Naive thymus-derived CD8-positive, alpha-beta T cell (primary cell): ENCODE measurements around the gene SLC17A8. TPM values are rescaled to one million over a fixed set of nuclear protein-coding genes. Genes with fewer than 3 reads are reported as not detected.
"Not testable (repeated sequence)": the region's sequence is repeated elsewhere in the genome, so short reads cannot be mapped to it uniquely, and the experiment has no call there.

Experiments
- ATAC-seq, 2 donors: fragments of 150-1000 bp; cut with Tn5 transposase in 1 of 2; sonication (Bioruptor Pico), chemical (Tn5 transposase) in 1 of 2; 1 replicate in 1 of 2; 2 replicates in 1 of 2; pipeline ENCODE4 v1.10.0; 2021; ENCODE audit warnings: mild to moderate bottlenecking in 2 of 2, moderate library complexity in 2 of 2
- POLR2A ChIA-PET: fragments of 350-600 bp; sonication (Branson Sonifier 250); formaldehyde crosslinking; loops from one replicate; lab custom pipeline; 2021; ENCODE audit warnings: antibody characterized with exemption; lab: Charles Lee
- DNase-seq, 10 donors: peaks; one replicate each; pipeline versions ENCODE4 v3.0.0 to v3.0.0-alpha.2; 2020 to 2022
- H3K27ac Mint-ChIP-seq, 10 donors: one replicate each; pipeline ENCODE4 v1.8.0; 2020 to 2022; ENCODE audit warnings: mild to moderate bottlenecking in 10 of 10, mixed read lengths in 10 of 10, moderate library complexity in 4 of 10, inconsistent platforms in 1 of 10
- H3K27me3 Mint-ChIP-seq, 5 donors: one replicate each; pipeline ENCODE4 v1.8.0; 2021 to 2022; ENCODE audit warnings: mixed read lengths in 5 of 5
- H3K36me3 Mint-ChIP-seq, 3 donors: one replicate each; pipeline ENCODE4 v1.8.0; 2020 to 2022; ENCODE audit warnings: mixed read lengths in 3 of 3, mild to moderate bottlenecking in 2 of 3, inconsistent platforms in 1 of 3
- H3K4me1 Mint-ChIP-seq, 4 donors: one replicate each; pipeline ENCODE4 v1.8.0; 2021 to 2022; ENCODE audit warnings: mixed read lengths in 4 of 4
- H3K4me3 Mint-ChIP-seq, 10 donors: one replicate each; pipeline ENCODE4 v1.8.0; 2020 to 2022; ENCODE audit warnings: mild to moderate bottlenecking in 10 of 10, mixed read lengths in 10 of 10, moderate library complexity in 6 of 10, inconsistent platforms in 1 of 10
- H3K9me3 Mint-ChIP-seq, 9 donors: one replicate each; pipeline ENCODE4 v1.8.0; 2020 to 2022; ENCODE audit warnings: mixed read lengths in 9 of 9, mild to moderate bottlenecking in 3 of 9, inconsistent platforms in 1 of 9, moderate library complexity in 1 of 9
- polyA plus RNA-seq, 3 donors: library from polyadenylated mRNA; unstranded; fragments of 300-500 nt; fragmentation: Illumina TruSeq; gene quantifications; one replicate each; pipeline ENCODE4 v1.2.3, GENCODE V29; 2021
- total RNA-seq, 8 experiments: library from RNA in 2 of 8; stranded (reverse) in 2 of 8; gene quantifications; one replicate each; pipeline ENCODE4 v1.2.3 and lab custom pipeline; 2021 to 2026

SLC17A8 gene
- total RNA-seq (not detected), polyA plus RNA-seq (not detected), total RNA-seq (lab: John Stamatoyannopoulos, UW) (0 to 0.17 (median 0) reads per million in 6 experiments)

DNA sequence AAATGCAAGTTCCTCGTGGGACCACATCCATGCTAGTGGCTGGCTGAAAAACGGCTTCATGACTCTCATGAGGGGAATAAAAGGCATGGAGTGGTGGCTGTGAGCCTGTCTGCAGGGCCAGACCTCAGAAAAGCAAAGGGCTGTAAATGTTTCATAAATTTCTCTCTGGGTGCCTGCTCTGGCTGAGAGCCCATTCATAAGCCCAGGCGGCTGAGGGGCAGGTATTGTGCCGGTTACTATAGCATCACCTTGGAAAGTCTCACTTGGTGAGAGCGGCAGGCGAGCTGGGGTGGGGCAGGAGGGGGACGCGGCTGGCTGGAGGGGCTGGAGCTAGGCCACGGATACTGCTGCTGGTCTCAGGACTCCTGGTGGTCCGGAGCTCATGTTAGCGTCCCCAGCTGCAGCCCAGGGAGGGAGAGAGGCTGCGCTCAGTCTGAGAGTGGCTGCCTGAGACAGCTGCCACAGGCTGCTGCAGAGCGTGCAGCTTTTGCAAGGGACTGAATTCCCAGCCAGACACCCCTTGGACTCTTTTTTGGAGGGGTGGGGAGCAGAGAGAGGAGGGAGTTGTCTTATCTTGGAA lies at the start of gene SLC17A8:
SLC17A8 (plus strand) TSS at position 431 of the 580 bp plus-strand sequence. CDS start 318 bp downstream, outside the sequence.
- POLR2A ChIA-PET = no interaction called here
- DNase-seq = no peak
- ATAC-seq = no peak
- H3K9me3 Mint-ChIP-seq = no peaks in the 10 kb centered on the region
- no peaks in the 10 kb centered on the region for H3K4me1 Mint-ChIP-seq
- no peak within 1 kb of the TSS for H3K4me3 Mint-ChIP-seq
- no peaks in the 10 kb centered on the region for H3K36me3 Mint-ChIP-seq
- H3K27ac Mint-ChIP-seq = no peak within 1 kb of the TSS
- peaks cover 15 to 65% (median 36%) of the 10 kb centered on the region in 5 donors for H3K27me3 Mint-ChIP-seq

DNA sequence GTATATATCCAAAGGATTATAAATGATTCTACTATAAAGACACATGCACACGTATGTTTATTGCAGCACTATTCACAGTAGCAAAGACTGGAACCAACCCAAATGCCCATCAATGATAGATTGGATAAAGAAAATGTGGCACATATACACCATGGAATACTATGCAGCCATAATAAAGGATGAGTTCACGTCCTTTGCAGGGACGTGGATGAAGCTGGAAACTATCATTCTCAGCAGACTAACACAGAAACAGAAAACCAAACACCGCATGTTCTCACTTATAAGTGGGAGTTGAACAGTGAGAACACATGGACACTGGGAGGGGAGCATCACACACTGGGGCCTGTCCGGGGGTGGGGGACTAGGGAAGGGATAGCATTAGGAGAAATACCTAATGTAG lies 48.7 kb upstream of the SLC17A8 start:
- H3K4me1 Mint-ChIP-seq, DNase-seq, H3K27me3 Mint-ChIP-seq, ATAC-seq, H3K4me3 Mint-ChIP-seq, H3K27ac Mint-ChIP-seq: not testable (repeated sequence)
- H3K9me3 Mint-ChIP-seq = peaks cover 0 to 26% (median 9%) of the 10 kb centered on the region in 9 donors
- POLR2A ChIA-PET = interaction anchor here (0.6 kb wide), 1 partner anchor 1518 kb away, joined by 6 read pairs; no protein-coding TSS in a partner anchor
- peaks cover 13 to 55% (median 42%) of the 10 kb centered on the region in 3 donors for H3K36me3 Mint-ChIP-seq

DNA sequence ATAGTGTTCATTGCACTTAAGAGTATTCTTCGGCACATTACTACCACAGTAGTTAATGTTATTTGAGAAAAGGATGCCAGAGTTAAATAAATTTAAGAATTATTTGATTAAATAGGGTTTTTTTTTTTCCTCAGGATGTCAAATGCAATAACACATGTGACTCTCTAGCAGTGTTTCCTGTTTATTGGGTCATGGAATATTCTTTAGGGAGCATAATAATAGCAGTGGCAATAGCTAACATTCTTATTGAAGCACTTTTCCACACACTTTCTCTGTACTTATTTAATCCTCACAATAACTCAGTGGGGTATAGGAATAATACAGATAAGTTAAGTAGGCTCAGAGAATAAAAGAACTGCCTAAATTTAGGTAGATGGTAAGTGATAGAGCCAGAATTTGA lies 45.6 kb upstream of the SLC17A8 start:
- POLR2A ChIA-PET = no interaction called here
- Mint-ChIP-seq H3K9me3 (peaks cover 0 to 8% (median 0%) of the 10 kb centered on the region in 9 donors), H3K4me3 (no peak overlapping the region), H3K27ac (peak overlapping the region in 1 of 10 donors; percentile 15), H3K4me1 (peaks cover 0 to 2% (median 0%) of the 10 kb centered on the region in 4 donors), H3K36me3 (peaks cover 0 to 54% (median 23%) of the 10 kb centered on the region in 3 donors), H3K27me3 (no peaks in the 10 kb centered on the region)
- no peak for DNase-seq
- ATAC-seq = no peak

DNA sequence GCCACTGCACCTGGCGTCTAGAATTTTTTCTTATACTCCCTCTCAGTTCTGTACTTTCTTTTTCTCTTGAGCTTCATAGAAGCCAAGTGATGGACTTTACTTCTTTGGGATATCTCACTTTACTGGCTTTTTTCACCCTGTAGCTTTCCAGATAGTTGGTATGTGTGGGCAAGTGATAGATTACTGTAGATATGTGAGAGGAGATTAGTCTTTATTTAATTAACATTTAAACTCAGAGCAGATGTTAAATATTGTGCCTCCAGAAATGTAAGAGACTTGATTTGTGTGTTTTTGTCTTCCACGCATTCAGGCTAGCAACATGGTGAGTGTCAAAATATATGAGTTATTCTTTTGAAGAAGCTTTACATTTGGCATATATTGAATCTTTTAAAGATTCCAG lies 39.5 kb upstream of the SLC17A8 start:
- Mint-ChIP-seq H3K4me3 (no peak overlapping the region), H3K27ac (no peak overlapping the region), H3K27me3 (no peaks in the 10 kb centered on the region), H3K36me3 (peaks cover 0 to 67% (median 13%) of the 10 kb centered on the region in 3 donors), H3K9me3 (no peaks in the 10 kb centered on the region), H3K4me1 (peaks cover 0 to 2% (median 0%) of the 10 kb centered on the region in 4 donors)
- DNase-seq (no peak), ATAC-seq (no peak)
- POLR2A ChIA-PET = no interaction called here

DNA sequence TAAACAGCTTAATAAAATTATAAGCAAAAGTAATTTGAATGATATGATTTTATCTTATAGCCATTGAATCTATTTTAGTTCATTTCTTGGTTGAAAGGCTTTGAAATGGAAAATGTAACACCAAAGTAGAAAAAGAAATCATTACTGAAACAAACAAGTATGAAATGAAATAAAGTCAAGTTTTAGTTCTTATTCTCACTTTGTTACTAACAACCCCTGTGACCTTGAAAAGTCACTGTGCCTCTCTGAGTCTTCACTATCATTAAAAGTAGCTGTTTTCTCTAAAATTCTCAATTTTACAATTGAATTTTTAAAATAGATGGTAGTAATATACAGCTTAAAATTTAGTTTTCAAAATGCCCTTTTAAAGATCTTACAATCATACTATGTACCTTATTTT lies 32.4 kb upstream of the SLC17A8 start:
- Mint-ChIP-seq H3K27me3 (no peaks in the 10 kb centered on the region), H3K9me3 (no peaks in the 10 kb centered on the region), H3K4me1 (peaks cover 0 to 2% (median 0%) of the 10 kb centered on the region in 4 donors), H3K36me3 (peaks cover 0 to 68% (median 6%) of the 10 kb centered on the region in 3 donors), H3K27ac (no peak overlapping the region), H3K4me3 (no peak overlapping the region)
- ATAC-seq (no peak), DNase-seq (no peak)
- POLR2A ChIA-PET = no interaction called here

DNA sequence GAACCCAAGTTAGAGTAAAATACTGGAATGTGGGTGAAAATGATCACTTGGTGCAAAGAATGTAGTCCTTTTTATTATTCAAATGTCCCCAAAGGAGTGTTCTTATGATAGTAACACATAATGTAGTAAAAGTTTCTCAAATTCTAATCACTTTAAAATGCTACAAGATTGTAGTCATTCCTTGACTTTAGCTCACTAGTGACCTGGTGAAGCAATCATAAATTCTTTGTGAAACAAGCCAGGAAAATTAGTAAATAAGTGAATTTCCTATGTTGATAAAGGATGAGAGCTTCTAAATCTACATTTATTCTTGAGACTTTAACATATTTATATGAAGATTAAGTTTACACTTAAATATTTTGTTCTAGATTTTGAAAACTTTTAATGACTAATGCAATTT lies 30.7 kb upstream of the SLC17A8 start:
- DNase-seq (no peak), ATAC-seq (no peak)
- peaks cover 0 to 1% (median 0%) of the 10 kb centered on the region in 4 donors for H3K4me1 Mint-ChIP-seq
- no peak overlapping the region for H3K4me3 Mint-ChIP-seq
- H3K36me3 Mint-ChIP-seq = peaks cover 0 to 76% (median 8%) of the 10 kb centered on the region in 3 donors
- no peaks in the 10 kb centered on the region for H3K27me3 Mint-ChIP-seq
- H3K9me3 Mint-ChIP-seq = no peaks in the 10 kb centered on the region
- no peak overlapping the region for H3K27ac Mint-ChIP-seq
- POLR2A ChIA-PET = no interaction called here

DNA sequence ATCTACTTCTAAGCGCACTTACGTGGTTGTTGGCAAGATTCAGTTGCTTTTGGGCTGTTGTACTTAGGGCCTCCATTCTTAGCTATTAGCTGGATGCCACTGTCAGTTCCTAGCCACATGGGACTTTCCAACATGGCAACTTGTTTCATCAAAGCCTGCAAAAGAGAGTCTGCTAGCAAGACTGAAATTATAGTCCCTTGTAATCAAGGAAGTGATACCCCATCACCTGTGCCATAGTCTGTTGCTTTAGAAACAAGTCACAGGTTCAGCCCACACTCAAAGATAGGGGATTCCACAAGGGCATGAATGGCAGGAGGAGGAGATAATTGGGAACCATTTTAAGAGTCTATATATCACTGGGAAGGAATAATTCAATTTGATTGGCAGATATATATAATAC lies 27.1 kb upstream of the SLC17A8 start:
- DNase-seq = no peak
- no peaks in the 10 kb centered on the region for H3K27me3 Mint-ChIP-seq
- no peaks in the 10 kb centered on the region for H3K4me1 Mint-ChIP-seq
- ATAC-seq = no peak
- H3K4me3 Mint-ChIP-seq = no peak overlapping the region
- peaks cover 4 to 83% (median 19%) of the 10 kb centered on the region in 3 donors for H3K36me3 Mint-ChIP-seq
- POLR2A ChIA-PET = no interaction called here
- H3K9me3 Mint-ChIP-seq = no peaks in the 10 kb centered on the region
- H3K27ac Mint-ChIP-seq = peak overlapping the region in 1 of 10 donors; percentile 35

DNA sequence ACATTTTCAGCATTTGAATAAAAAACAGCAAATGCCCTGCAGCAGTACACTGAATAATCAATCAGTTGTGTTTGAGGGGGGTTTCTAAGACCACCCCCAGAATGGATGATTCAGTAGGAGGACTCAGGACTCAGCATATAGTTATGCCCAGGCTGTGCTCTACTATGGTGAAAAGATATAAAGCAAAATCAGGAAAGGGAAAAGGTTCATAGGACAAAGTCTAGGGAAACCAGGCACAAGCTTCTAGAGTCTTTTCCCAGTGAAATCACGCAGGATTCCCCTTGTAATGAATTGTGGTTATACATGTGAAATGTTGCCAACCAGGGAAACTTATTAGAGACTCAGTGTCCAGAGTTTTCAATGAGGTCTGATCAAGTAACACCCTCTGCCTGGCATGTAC lies 25.0 kb upstream of the SLC17A8 start:
- POLR2A ChIA-PET = no interaction called here
- Mint-ChIP-seq H3K36me3 (peaks cover 4 to 96% (median 32%) of the 10 kb centered on the region in 3 donors), H3K27ac (peak overlapping the region in 2 of 10 donors; percentile 43 to 59), H3K4me1 (no peaks in the 10 kb centered on the region), H3K4me3 (no peak overlapping the region), H3K9me3 (no peaks in the 10 kb centered on the region), H3K27me3 (no peaks in the 10 kb centered on the region)
- no peak for ATAC-seq
- DNase-seq = no peak

DNA sequence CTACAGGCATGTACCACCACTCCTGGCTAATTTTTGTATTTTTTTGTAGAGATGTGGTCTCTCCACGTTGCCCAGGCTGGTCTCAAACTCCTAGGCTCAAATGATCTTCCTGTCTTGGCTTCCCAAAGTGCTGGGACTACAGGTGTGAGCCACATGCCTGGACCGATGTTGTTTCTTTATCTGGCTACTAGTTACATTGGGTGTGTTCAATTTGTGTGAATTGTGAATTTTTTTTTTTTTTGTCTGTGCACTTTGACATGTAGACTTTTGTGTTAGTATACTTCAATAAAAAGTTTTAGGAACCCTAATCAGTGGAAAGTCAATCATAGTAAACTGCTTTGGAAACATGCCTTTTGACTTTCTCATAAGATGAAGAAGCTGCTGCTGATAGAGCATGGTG lies 24.0 kb upstream of the SLC17A8 start:
- POLR2A ChIA-PET = interaction anchor here (0.7 kb wide), 2 partner anchors 139 to 214 kb away, joined by 3 to 4 read pairs; no protein-coding TSS in a partner anchor
- Mint-ChIP-seq H3K9me3 (no peaks in the 10 kb centered on the region), H3K27ac (peak overlapping the region in 3 of 10 donors; percentile 2 to 46 (median 28)), H3K4me3 (no peak overlapping the region), H3K4me1 (no peaks in the 10 kb centered on the region), H3K27me3 (no peaks in the 10 kb centered on the region), H3K36me3 (peaks cover 4 to 95% (median 34%) of the 10 kb centered on the region in 3 donors)
- no peak for ATAC-seq
- no peak for DNase-seq

DNA sequence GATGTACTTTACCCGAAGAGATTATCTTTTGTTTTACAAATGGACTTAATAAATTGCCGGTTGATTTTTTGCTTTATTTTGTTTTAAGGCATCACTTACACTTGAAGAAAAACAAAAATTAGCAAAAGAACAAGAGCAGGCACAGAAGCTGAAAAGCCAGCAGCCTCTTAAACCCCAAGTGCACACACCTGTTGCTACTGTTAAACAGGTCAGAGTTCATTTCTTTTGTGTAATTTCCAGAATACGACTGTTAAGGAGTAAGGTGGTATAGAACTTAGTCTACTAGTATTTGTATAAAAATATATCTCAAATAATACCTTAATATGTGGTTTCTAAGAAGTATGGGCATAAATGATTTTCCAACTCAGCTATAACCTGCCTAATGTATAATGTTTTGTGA lies 19.6 kb upstream of the SLC17A8 start:
- no peak for DNase-seq
- Mint-ChIP-seq H3K4me3 (no peak overlapping the region), H3K9me3 (peaks cover 0 to 1% (median 0%) of the 10 kb centered on the region in 9 donors), H3K27me3 (no peaks in the 10 kb centered on the region), H3K36me3 (peaks cover 5 to 77% (median 41%) of the 10 kb centered on the region in 3 donors), H3K27ac (peak overlapping the region in 1 of 10 donors; percentile 47), H3K4me1 (no peaks in the 10 kb centered on the region)
- POLR2A ChIA-PET = no interaction called here
- no peak for ATAC-seq

DNA sequence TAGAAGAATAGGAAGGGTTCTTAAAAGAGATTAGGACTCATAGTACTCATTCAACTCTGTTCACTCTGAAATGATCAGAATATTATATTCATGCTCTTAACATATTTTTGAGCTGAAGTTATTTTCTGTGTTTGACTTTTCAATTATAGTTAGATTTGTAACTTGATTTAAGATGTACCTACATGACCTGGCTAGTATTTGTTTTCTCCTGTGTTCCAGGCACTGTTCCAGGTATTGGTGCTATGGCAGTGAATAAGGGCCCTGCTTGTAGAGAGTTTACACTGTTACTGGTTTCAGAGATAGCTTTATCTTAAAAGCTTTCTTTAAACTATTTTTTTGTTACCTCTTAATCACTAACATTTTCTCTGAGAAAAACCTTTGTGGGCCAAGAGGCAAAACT lies 19.1 kb upstream of the SLC17A8 start:
- POLR2A ChIA-PET = no interaction called here
- no peak for ATAC-seq
- H3K27ac Mint-ChIP-seq = peak overlapping the region in 1 of 10 donors; percentile 47
- DNase-seq = no peak
- no peak overlapping the region for H3K4me3 Mint-ChIP-seq
- no peaks in the 10 kb centered on the region for H3K27me3 Mint-ChIP-seq
- H3K9me3 Mint-ChIP-seq = peaks cover 0 to 5% (median 0%) of the 10 kb centered on the region in 9 donors
- peaks cover 8 to 76% (median 41%) of the 10 kb centered on the region in 3 donors for H3K36me3 Mint-ChIP-seq
- H3K4me1 Mint-ChIP-seq = no peaks in the 10 kb centered on the region

DNA sequence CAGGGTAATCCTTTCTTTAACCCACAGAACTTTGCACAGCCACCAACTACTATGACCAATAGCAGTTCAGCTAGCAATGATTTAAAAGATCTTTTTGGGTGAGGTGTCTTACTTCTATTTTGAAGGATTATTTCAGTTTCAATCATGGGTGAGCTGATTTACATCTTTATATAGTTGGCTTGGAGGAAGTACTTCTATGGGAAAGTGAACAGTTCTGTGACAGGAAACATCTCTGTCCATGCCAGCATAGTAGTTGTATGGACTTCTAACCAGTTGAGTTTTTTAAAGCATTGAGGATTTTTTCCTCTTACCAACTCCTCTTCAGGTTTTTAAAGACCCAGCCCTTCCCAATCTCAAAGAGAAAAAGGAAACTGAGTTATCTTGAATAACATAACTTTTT lies 17.8 kb upstream of the SLC17A8 start:
- Mint-ChIP-seq H3K9me3 (peaks cover 0 to 5% (median 0%) of the 10 kb centered on the region in 9 donors), H3K27ac (peak overlapping the region in 3 of 10 donors; percentile 37 to 59 (median 47)), H3K27me3 (no peaks in the 10 kb centered on the region), H3K4me1 (no peaks in the 10 kb centered on the region), H3K36me3 (peaks cover 8 to 65% (median 32%) of the 10 kb centered on the region in 3 donors), H3K4me3 (no peak overlapping the region)
- no peak for DNase-seq
- POLR2A ChIA-PET = no interaction called here
- ATAC-seq = no peak

DNA sequence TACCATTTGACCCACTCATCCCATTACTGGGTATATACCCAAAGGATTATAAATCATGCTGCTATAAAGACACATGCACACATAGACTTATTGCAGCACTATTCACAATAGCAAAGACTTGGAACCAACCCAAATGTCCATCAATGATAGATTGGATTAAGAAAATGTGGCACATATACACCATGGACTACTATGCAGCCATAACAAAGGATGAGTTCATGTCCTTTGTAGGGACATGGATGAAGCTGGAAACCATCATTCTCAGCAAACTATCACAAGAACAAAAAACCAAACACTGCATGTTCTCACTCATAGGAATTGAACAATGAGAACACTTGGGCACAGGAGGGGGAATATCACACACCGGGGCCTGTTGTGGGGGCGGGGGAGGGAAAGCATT lies 14.0 kb upstream of the SLC17A8 start:
- POLR2A ChIA-PET, H3K4me1 Mint-ChIP-seq, H3K27ac Mint-ChIP-seq, H3K4me3 Mint-ChIP-seq, H3K27me3 Mint-ChIP-seq, DNase-seq, H3K9me3 Mint-ChIP-seq, ATAC-seq: not testable (repeated sequence)
- H3K36me3 Mint-ChIP-seq = peaks cover 8 to 28% (median 14%) of the 10 kb centered on the region in 3 donors
